AG10803 (cell line): ENCODE measurements around the gene TFE3.

Experiments used
- DNase-seq: peaks from one replicate; pipeline ENCODE4 v3.0.0; 2010; ENCODE audit warnings: low read depth
- H3K4me3 ChIP-seq: 2 replicates; pipeline ENCODE4 v1.5.1; 2011; ENCODE audit warnings: mild to moderate bottlenecking, low read length, control low read depth
- TF ChIP-seq, protein P1 (sequence below): conservative IDR thresholded peaks from 2 replicates; pipeline ENCODE4 v1.5.1; 2011; ENCODE audit warnings: mild to moderate bottlenecking, low read length, control low read depth, inconsistent platforms

TFE3 gene

DNA sequence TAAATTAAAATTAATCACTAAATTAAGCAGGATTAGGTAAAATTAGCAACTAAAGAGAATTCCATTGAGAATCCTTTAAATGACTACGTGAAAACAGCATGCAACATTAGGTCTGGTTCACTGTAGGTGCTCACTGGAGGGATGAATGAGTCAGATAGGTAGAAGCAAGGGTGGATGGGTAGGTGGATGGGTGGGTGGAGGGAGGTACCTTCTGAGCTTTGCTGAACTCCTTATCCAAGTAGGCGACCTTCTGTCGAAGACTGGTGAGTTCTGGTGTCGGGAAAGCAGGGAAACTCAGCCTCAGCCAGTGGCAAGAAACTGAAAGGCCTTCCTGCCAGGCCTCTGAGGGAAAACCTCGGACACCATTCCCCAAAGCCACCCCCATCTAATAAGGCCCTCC lies 44.1 kb downstream of the TFE3 start:
- TF ChIP-seq, protein P1, sequence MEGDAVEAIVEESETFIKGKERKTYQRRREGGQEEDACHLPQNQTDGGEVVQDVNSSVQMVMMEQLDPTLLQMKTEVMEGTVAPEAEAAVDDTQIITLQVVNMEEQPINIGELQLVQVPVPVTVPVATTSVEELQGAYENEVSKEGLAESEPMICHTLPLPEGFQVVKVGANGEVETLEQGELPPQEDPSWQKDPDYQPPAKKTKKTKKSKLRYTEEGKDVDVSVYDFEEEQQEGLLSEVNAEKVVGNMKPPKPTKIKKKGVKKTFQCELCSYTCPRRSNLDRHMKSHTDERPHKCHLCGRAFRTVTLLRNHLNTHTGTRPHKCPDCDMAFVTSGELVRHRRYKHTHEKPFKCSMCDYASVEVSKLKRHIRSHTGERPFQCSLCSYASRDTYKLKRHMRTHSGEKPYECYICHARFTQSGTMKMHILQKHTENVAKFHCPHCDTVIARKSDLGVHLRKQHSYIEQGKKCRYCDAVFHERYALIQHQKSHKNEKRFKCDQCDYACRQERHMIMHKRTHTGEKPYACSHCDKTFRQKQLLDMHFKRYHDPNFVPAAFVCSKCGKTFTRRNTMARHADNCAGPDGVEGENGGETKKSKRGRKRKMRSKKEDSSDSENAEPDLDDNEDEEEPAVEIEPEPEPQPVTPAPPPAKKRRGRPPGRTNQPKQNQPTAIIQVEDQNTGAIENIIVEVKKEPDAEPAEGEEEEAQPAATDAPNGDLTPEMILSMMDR = no peak
- DNase-seq = no peak
- no peak overlapping the region for H3K4me3 ChIP-seq

DNA sequence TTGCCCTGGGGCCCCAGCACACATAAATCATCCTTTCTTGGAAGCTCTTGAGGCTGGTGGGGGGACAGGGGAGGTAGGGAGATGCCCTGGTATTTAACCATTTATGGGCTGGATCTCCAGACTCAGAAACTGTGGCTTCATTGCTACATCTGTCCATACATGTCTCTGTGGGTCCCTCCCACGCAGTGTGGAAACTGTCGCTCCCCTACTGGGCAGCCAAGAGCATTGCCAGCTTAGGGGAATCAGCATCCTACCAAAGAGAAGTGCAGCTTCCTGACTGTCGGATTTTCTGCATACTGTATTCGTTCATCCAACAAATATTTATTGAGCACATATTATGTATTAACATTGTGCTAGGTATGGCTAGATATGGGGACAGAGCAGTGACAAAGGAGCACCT lies 44.8 kb downstream of the TFE3 start:
- no peak for DNase-seq
- H3K4me3 ChIP-seq = no peak overlapping the region

DNA sequence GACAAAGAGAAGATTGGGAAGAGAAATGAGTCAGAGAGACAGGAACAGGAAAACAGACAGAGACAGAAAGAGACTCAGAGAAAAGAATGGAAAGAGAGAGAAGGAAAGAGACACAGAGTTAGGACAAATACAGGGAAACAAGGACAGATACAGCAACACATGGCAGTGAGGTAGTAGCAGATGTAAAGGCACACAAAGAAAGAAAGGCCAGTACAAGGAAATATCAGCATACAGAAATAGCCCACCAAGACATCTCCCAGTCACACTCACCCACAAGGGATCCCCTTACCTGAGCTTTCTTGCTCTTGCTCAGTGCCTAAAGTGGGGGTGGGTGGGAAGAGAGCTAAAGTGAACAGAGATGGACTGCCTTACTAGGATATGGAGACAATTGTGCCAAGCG lies 45.3 kb downstream of the TFE3 start:
- no peak overlapping the region for H3K4me3 ChIP-seq
- TF ChIP-seq, protein P1 = no peak
- no peak for DNase-seq

More for the DNA sequence above, 44.8 kb downstream of the TFE3 start:
- TF ChIP-seq, protein P1 = no peak

DNA sequence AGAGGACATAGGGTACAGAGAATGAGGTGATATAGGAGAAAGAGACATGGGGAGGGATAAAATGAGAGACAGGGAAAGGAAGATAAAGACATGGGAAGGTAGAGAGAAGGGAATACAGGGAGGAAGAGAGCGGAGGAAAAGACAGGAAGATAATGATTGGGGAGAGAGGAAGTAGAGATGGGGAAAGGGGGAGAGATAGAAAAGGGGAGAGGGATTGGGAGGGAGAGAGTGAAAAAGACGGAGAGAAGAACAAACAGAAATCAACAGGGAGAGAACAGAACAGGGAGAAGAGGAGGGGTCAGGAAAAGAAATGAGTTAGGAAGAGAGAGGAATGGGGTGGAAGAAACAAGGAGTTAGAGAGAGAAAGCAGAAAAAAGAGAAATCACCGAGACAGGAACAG lies 45.7 kb downstream of the TFE3 start:
- no peak for DNase-seq
- TF ChIP-seq, protein P1 = no peak
- no peak overlapping the region for H3K4me3 ChIP-seq

DNA sequence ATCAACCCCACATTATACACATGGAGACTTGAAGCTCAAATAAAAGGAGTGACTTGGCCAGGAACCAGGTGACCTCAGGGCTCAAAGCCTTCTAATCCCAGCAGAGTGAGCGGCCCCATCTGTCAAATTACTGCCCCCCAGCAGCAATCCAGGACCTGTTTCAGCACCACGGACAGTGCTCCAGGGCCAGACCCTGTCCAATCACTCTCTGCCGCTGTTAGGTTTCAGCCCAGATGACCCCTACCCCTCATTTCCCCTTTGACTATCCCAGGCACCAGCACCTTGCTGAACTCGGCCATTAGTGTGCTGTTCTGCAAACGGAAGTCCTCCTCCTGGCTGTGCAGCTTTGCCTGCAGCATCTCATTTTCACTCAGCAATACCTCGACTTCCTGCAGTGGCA lies 46.2 kb downstream of the TFE3 start:
- DNase-seq = no peak

DNA sequence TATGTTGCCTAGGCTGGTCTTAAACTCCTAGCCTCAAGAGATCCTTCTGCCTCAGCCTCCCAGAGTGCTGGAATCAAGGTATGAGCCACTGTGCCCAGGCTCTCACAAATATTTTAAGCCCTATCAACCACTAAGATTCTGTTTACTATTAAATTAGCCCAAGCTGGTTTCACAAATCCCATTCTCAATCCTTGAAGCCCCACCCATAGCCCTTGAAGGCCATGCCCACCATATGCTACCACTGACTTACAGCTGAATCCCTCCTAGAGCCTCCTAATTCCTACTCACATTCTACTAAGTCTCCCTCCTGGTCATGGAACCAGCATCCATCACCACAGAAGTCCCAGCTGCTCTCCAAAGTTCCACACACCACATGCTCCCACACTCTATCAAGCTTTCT lies 50.8 kb downstream of the TFE3 start:
- no peak for DNase-seq
- TF ChIP-seq, protein P1 = no peak

More for the DNA sequence above, 46.2 kb downstream of the TFE3 start:
- H3K4me3 ChIP-seq = no peak overlapping the region
- TF ChIP-seq, protein P1 = no peak

DNA sequence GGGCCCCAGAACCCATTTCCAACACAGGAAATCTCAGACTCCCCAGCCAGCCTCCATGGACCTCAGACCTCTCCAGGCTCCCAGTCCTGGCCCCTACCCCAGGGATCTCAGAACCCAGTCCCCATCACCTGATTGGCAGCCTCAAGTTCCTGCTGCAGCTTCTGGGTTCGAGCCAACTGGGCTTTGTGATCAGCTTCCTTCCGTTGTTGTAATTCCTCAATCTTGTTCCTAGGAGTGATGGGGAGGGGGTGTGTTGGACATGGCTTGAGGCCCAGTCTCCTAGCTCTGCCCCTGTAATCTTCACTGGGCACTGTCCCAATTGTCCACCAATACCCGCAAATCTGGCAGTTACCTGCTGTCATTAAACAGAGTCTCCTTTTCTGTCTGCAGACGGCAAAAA lies 53.7 kb downstream of the TFE3 start:
- no peak for DNase-seq
- TF ChIP-seq, protein P1 = no peak
- H3K4me3 ChIP-seq = no peak overlapping the region

More for the DNA sequence above, 50.8 kb downstream of the TFE3 start:
- H3K4me3 ChIP-seq = no peak overlapping the region
